Hepatocyte (in vitro differentiated cells): ENCODE data around the gene INO80B. TPM values are rescaled to one million over a fixed set of nuclear protein-coding genes. Genes with fewer than 3 reads are reported as not detected.
A peak's percentile ranks its signal among the peaks of the same experiment; 100 is the strongest.

Source experiments
- DNase-seq: peaks from one replicate; pipeline ENCODE4 v3.0.0-alpha.2; 2016; ENCODE audit warnings: low spot score
- H2AFZ ChIP-seq: fragments of 200-600 bp; sonication (generic); 2 replicates; pipeline ENCODE4 v1.6.0; 2016; ENCODE audit warnings: antibody characterized with exemption, mild to moderate bottlenecking
- H3K27ac ChIP-seq: fragments of 200-600 bp; sonication (generic); 2 replicates; pipeline ENCODE4 v1.5.1; 2016; ENCODE audit warnings: mild to moderate bottlenecking
- H3K27me3 ChIP-seq: fragments of 200-600 bp; sonication (generic); 2 replicates; pipeline ENCODE4 v1.6.1; 2016
- H3K36me3 ChIP-seq: fragments of 200-600 bp; sonication (generic); replicated peaks from 2 replicates; pipeline ENCODE4 v1.5.1; 2016; ENCODE audit warnings: low read depth; ENCODE audit not compliant: insufficient read depth
- H3K4me1 ChIP-seq: fragments of 200-600 bp; sonication (generic); 2 replicates; pipeline ENCODE4 v1.5.1; 2016; ENCODE audit warnings: mild to moderate bottlenecking, moderate library complexity; ENCODE audit not compliant: insufficient read depth
- H3K4me2 ChIP-seq: fragments of 200-600 bp; sonication (generic); 2 replicates; pipeline ENCODE4 v1.6.0; 2016
- H3K4me3 ChIP-seq: fragments of 200-600 bp; sonication (generic); 2 replicates; pipeline ENCODE4 v1.5.1; 2016; ENCODE audit warnings: mild to moderate bottlenecking
- H3K79me2 ChIP-seq: fragments of 200-600 bp; sonication (generic); 2 replicates; pipeline ENCODE4 v1.6.0; 2017; ENCODE audit warnings: mild to moderate bottlenecking
- H3K9me2 ChIP-seq: fragments of 200-600 bp; sonication (generic); replicated peaks from 2 replicates; pipeline ENCODE4 v1.6.0; 2017; ENCODE audit warnings: mild to moderate bottlenecking; ENCODE audit not compliant: insufficient read depth
- H3K9me3 ChIP-seq: fragments of 200-600 bp; sonication (generic); 2 replicates; pipeline ENCODE4 v1.5.1; 2016; ENCODE audit warnings: low read depth, mild to moderate bottlenecking
- H4K20me1 ChIP-seq: fragments of 200-600 bp; sonication (generic); 2 replicates; pipeline ENCODE4 v1.6.0; 2016; ENCODE audit warnings: mild to moderate bottlenecking; ENCODE audit not compliant: insufficient read depth, poor library complexity, severe bottlenecking
- CTCF ChIP-seq: fragments of 200-600 bp; sonication (generic); IDR thresholded peaks from 2 replicates; pipeline ENCODE4 v1.5.1; 2016; ENCODE audit warnings: antibody characterized with exemption, mild to moderate bottlenecking; ENCODE audit not compliant: poor library complexity
- EZH2 ChIP-seq: fragments of 200-600 bp; sonication (generic); IDR thresholded peaks from 2 replicates; pipeline ENCODE4 v1.6.1; 2016; ENCODE audit warnings: antibody characterized with exemption, mild to moderate bottlenecking, borderline replicate concordance
- EZH2phosphoT487 ChIP-seq: fragments of 200-600 bp; sonication (generic); IDR thresholded peaks from one replicate; pipeline ENCODE4 v1.6.1; 2018; ENCODE audit warnings: antibody characterized with exemption, mild to moderate bottlenecking, low read depth, moderate library complexity; ENCODE audit not compliant: unreplicated experiment, severe bottlenecking
- WGBS: methylation state at CpG from one replicate; pipeline ENCODE4 v1.1.6; 2016; ENCODE audit warnings: low lambda C conversion rate; ENCODE audit errors: missing lambda C conversion rate; 5-methylcytosine and 5-hydroxymethylcytosine counted together
- polyA plus RNA-seq: library from polyadenylated mRNA; unstranded; fragments of >200 nt; fragmentation: Nextera tagmentation; extraction: Ambion mirVana; gene quantifications from 2 replicates; pipeline ENCODE4 v1.2.1, GENCODE V29; 2016
- total RNA-seq: library from RNA; depleted of rRNA; stranded (reverse); fragments of >200 nt; gene quantifications from 2 replicates; pipeline ENCODE4 v1.2.3, GENCODE V29; 2014

INO80B gene
- total and polyA plus RNA-seq, 2 experiments from 2014 or later = 16.0 to 18.9 TPM

GRCh38 chr2:74421221-74421870 is 33.5 kb upstream of the INO80B start, which contains the start of the genes C2orf81 and WDR54:
Gene C2orf81, minus strand, starts transcription at chr2:74421619. Its CDS starts 59 bp downstream, at chr2:74421560.
Gene WDR54, plus strand, starts transcription at chr2:74421730. Its CDS starts 424 bp downstream, at chr2:74422154.
- H3K9me3 ChIP-seq = no peaks in the 10 kb centered on the region
- no peaks in the 10 kb centered on the region for H3K36me3 ChIP-seq
- TF ChIP-seq CTCF = no peak
- no peaks in the 10 kb centered on the region for H3K9me2 ChIP-seq
- DNase-seq = peak; percentile 85
- no peaks in the 10 kb centered on the region for H3K27me3 ChIP-seq
- H4K20me1 ChIP-seq = no peaks in the 10 kb centered on the region
- WGBS = 1% methylated on average over 53 of the region's 57 CpGs
- H2AFZ ChIP-seq = peak within 1 kb of the TSS; percentile 88
- no peak within 1 kb of the TSS for H3K27ac ChIP-seq
- H3K79me2 ChIP-seq = no peaks in the 10 kb centered on the region
- H3K4me1 ChIP-seq = peaks cover 4% of the 10 kb centered on the region
- H3K4me2 ChIP-seq = peak within 1 kb of the TSS; percentile 94
- peak within 1 kb of the TSS; percentile 86 for H3K4me3 ChIP-seq

- Histone ChIP-seq H2AFZ (no peak overlapping the region), H3K36me3 (no peaks in the 10 kb centered on the region), H3K4me1 (peaks cover 4% of the 10 kb centered on the region), H3K79me2 (no peaks in the 10 kb centered on the region), H3K9me2 (no peaks in the 10 kb centered on the region), H4K20me1 (no peaks in the 10 kb centered on the region), H3K27me3 (no peaks in the 10 kb centered on the region), H3K4me3 (no peak overlapping the region), H3K9me3 (no peaks in the 10 kb centered on the region), H3K27ac (no peak overlapping the region), H3K4me2 (no peak overlapping the region)
- WGBS = 90% methylated on average over 9 of the region's 9 CpGs
- no peak for DNase-seq
- TF ChIP-seq EZH2 (no peak), CTCF (no peak), EZH2phosphoT487 (no peak)
Measured at GRCh38 chr2:74423231-74424095, 31.4 kb upstream of the INO80B start.

GRCh38 chr2:74424139-74424992 is 30.5 kb upstream of the INO80B start:
- Histone ChIP-seq H4K20me1 (no peaks in the 10 kb centered on the region), H3K4me3 (no peak overlapping the region), H3K36me3 (no peaks in the 10 kb centered on the region), H3K4me2 (no peak overlapping the region), H3K4me1 (peaks cover 6% of the 10 kb centered on the region), H3K9me3 (no peaks in the 10 kb centered on the region), H2AFZ (no peak overlapping the region), H3K27me3 (no peaks in the 10 kb centered on the region), H3K9me2 (no peaks in the 10 kb centered on the region), H3K27ac (no peak overlapping the region), H3K79me2 (no peaks in the 10 kb centered on the region)
- 76% methylated on average over 5 of the region's 5 CpGs for WGBS
- no peak for DNase-seq
- TF ChIP-seq CTCF = no peak
